DOHH2 (cell line): Measurements from ENCODE around the gene CASZ1.

Source experiments
- H3F3A ChIP-seq: fragments of 200-600 bp; sonication (generic), shearing (Covaris generic); 2 replicates; pipeline ENCODE4 v1.6.0; 2016; ENCODE audit warnings: antibody characterized with exemption, mild to moderate bottlenecking; ENCODE audit not compliant: control insufficient read depth, insufficient read depth
- H3K27ac ChIP-seq: fragments of 200-600 bp; sonication (generic); 2 replicates; pipeline ENCODE4 v1.5.1; 2014; ENCODE audit warnings: low read depth, mild to moderate bottlenecking, low read length, moderate library complexity
- H3K27me3 ChIP-seq: fragments of 200-600 bp; sonication (generic); 2 replicates; pipeline ENCODE4 v1.6.1; 2014; ENCODE audit warnings: mild to moderate bottlenecking, low read length, mixed read lengths; ENCODE audit not compliant: control insufficient read depth
- H3K36me3 ChIP-seq: fragments of 200-600 bp; sonication (generic); 2 replicates; pipeline ENCODE4 v1.6.1; 2014; ENCODE audit warnings: mild to moderate bottlenecking, low read length, moderate library complexity, mixed read lengths; ENCODE audit not compliant: control insufficient read depth
- H3K4me1 ChIP-seq: fragments of 200-600 bp; sonication (generic); 2 replicates; pipeline ENCODE4 v1.6.1; 2014; ENCODE audit warnings: mild to moderate bottlenecking, low read length, mixed read lengths; ENCODE audit not compliant: control insufficient read depth
- H3K4me2 ChIP-seq: fragments of 200-600 bp; sonication (generic); 2 replicates; pipeline ENCODE4 v1.6.0; 2014; ENCODE audit warnings: mild to moderate bottlenecking, low read length, moderate library complexity
- H3K4me3 ChIP-seq: fragments of 200-600 bp; sonication (generic); 2 replicates; pipeline ENCODE4 v1.5.1; 2014; ENCODE audit warnings: mild to moderate bottlenecking, low read length, mixed read lengths
- H3K79me2 ChIP-seq: fragments of 200-600 bp; sonication (generic); 2 replicates; pipeline ENCODE4 v1.6.1; 2014; ENCODE audit warnings: mild to moderate bottlenecking, low read length, mixed read lengths; ENCODE audit not compliant: control insufficient read depth
- H3K9me2 ChIP-seq: fragments of 200-600 bp; sonication (generic); replicated peaks from 2 replicates; pipeline ENCODE4 v1.6.1; 2014; ENCODE audit warnings: mild to moderate bottlenecking, low read length, mixed read lengths; ENCODE audit not compliant: control insufficient read depth
- H3K9me3 ChIP-seq: fragments of 200-600 bp; sonication (generic); 2 replicates; pipeline ENCODE4 v1.6.1; 2014; ENCODE audit warnings: antibody characterized with exemption, low read length, mixed read lengths; ENCODE audit not compliant: control insufficient read depth, insufficient read depth
- H4K20me1 ChIP-seq: fragments of 200-600 bp; sonication (generic); 2 replicates; pipeline ENCODE4 v1.6.0; 2014; ENCODE audit warnings: low read depth, mild to moderate bottlenecking, antibody characterized with exemption, low read length, moderate library complexity; ENCODE audit not compliant: control insufficient read depth, insufficient read depth
- EZH2phosphoT487 ChIP-seq: fragments of 200-600 bp; sonication (generic); IDR thresholded peaks from 2 replicates; pipeline ENCODE4 v1.6.1; 2017; ENCODE audit warnings: borderline replicate concordance, mild to moderate bottlenecking, antibody characterized with exemption, low read length, moderate library complexity, mixed read lengths
- TF ChIP-seq, protein P1 (sequence below): fragments of 200-600 bp; sonication (generic); IDR thresholded peaks from one replicate; pipeline ENCODE4 v1.5.1; 2014; ENCODE audit warnings: antibody characterized with exemption, mild to moderate bottlenecking, low read depth, low read length; ENCODE audit not compliant: poor library complexity, severe bottlenecking

Gene CASZ1

GRCh38 chr1:10745886-10746455 is 50.5 kb downstream of the CASZ1 start:
- Histone ChIP-seq H3K4me1 (no peaks in the 10 kb centered on the region), H3K27me3 (no peaks in the 10 kb centered on the region), H3K27ac (no peak overlapping the region), H3K79me2 (no peaks in the 10 kb centered on the region), H3K9me2 (no peaks in the 10 kb centered on the region), H3K9me3 (no peaks in the 10 kb centered on the region), H3K36me3 (no peaks in the 10 kb centered on the region), H3K4me2 (no peak overlapping the region), H3F3A (no peaks in the 10 kb centered on the region), H4K20me1 (no peaks in the 10 kb centered on the region), H3K4me3 (no peak overlapping the region)
- TF ChIP-seq EZH2phosphoT487: no peak
- TF ChIP-seq, protein P1, sequence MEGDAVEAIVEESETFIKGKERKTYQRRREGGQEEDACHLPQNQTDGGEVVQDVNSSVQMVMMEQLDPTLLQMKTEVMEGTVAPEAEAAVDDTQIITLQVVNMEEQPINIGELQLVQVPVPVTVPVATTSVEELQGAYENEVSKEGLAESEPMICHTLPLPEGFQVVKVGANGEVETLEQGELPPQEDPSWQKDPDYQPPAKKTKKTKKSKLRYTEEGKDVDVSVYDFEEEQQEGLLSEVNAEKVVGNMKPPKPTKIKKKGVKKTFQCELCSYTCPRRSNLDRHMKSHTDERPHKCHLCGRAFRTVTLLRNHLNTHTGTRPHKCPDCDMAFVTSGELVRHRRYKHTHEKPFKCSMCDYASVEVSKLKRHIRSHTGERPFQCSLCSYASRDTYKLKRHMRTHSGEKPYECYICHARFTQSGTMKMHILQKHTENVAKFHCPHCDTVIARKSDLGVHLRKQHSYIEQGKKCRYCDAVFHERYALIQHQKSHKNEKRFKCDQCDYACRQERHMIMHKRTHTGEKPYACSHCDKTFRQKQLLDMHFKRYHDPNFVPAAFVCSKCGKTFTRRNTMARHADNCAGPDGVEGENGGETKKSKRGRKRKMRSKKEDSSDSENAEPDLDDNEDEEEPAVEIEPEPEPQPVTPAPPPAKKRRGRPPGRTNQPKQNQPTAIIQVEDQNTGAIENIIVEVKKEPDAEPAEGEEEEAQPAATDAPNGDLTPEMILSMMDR: no peak

DNA sequence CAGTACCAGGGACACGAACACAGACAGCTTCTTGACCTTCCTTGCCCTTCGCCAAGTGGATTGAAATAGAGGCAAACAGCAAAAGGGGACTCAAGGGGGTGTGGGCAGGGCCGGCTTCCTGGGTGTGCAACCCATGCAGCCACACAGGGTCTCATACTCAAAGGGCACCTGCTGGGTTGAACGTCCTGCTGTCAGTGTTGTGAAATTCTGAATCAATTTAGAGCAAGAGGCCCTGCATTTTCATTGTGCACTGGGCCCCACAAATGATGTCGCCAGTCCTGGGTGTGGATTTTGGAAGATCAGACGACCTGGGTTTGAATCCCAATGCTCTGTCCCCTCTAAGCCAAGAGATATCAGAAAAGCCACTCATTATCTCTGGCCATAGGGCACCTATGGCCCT is 51.1 kb downstream of the CASZ1 start:
- Histone ChIP-seq H3K27ac (no peak overlapping the region), H3K9me3 (no peaks in the 10 kb centered on the region), H4K20me1 (no peaks in the 10 kb centered on the region), H3K4me1 (no peaks in the 10 kb centered on the region), H3K79me2 (no peaks in the 10 kb centered on the region), H3K4me2 (no peak overlapping the region), H3K4me3 (no peak overlapping the region), H3K27me3 (no peaks in the 10 kb centered on the region), H3K9me2 (no peaks in the 10 kb centered on the region), H3F3A (no peaks in the 10 kb centered on the region), H3K36me3 (no peaks in the 10 kb centered on the region)
- no peak for TF ChIP-seq EZH2phosphoT487
- TF ChIP-seq, protein P1: no peak

DNA sequence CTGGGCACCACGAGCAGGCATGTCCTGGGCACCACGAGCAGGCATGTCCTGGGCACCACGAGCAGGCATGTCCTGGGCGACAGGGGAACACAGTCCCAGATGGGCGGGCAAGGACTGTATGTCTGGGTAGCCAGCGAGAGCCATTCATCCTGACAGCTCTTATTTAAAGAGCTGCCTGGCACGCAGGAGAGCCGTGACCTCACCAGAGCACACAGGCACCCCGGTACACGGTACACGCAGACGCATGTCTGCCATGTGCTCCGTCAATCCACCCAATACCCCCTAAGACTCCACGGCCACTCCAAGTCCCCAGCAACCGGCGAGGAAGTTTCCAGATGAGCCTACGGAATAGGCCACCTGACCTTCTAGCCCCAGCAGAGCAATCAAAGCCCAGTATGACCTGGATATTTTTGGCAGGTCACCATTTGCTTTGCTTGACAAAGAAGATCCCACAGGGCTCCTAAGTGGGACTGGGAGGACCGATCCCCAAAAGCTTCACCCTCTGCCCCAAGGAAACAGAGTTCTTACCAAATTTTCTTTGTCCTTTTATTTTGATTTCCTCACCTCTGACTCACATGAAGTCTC is 51.7 kb downstream of the CASZ1 start:
- Histone ChIP-seq H3K27me3 (no peaks in the 10 kb centered on the region), H3K36me3 (no peaks in the 10 kb centered on the region), H3F3A (no peaks in the 10 kb centered on the region), H3K27ac (no peak overlapping the region), H3K4me2 (no peak overlapping the region), H3K4me3 (no peak overlapping the region), H4K20me1 (no peaks in the 10 kb centered on the region), H3K9me2 (no peaks in the 10 kb centered on the region), H3K9me3 (no peaks in the 10 kb centered on the region), H3K79me2 (no peaks in the 10 kb centered on the region), H3K4me1 (no peaks in the 10 kb centered on the region)
- TF ChIP-seq EZH2phosphoT487: no peak
- TF ChIP-seq, protein P1: no peak
